Keratinocyte (primary cell): ENCODE results near the gene NRG3. TPM values are rescaled to one million over a fixed set of nuclear protein-coding genes. Genes with fewer than 3 reads are reported as not detected.

Experiments
- DNase-seq: peaks from one replicate; pipeline ENCODE4 v3.0.0-alpha.2; 2011; ENCODE audit warnings: low read depth, missing footprints, low spot score
- FAIRE-seq: peaks from 2 replicates; lab custom pipeline; 2011; peaks lifted over from hg19 to GRCh38; lab: Jason Lieb, UNC
- H2AFZ ChIP-seq: 2 replicates; pipeline ENCODE4 v1.6.0; 2012; ENCODE audit warnings: low read length, control low read depth, inconsistent platforms; ENCODE audit not compliant: control insufficient read depth
- H3K27ac ChIP-seq: 2 replicates; pipeline ENCODE4 v1.5.1; 2011; ENCODE audit warnings: low read length; ENCODE audit not compliant: control insufficient read depth, insufficient read depth
- H3K27me3 ChIP-seq: 3 replicates; pipeline ENCODE4 v1.6.0; 2011; ENCODE audit warnings: low read length; ENCODE audit not compliant: control insufficient read depth, insufficient read depth; ENCODE audit errors: extremely low read depth
- H3K36me3 ChIP-seq, 2 experiments: 2 replicates in 1 of 2; 3 replicates in 1 of 2; pipeline ENCODE4 v1.5.1; 2011; ENCODE audit warnings: low read length in 2 of 2, mild to moderate bottlenecking in 1 of 2; ENCODE audit not compliant: control insufficient read depth in 2 of 2, insufficient read depth in 2 of 2; ENCODE audit errors: extremely low read depth in 1 of 2
- H3K4me1 ChIP-seq: 3 replicates; pipeline ENCODE4 v1.5.1; 2011; ENCODE audit warnings: low read length; ENCODE audit not compliant: control insufficient read depth, insufficient read depth; ENCODE audit errors: extremely low read depth
- H3K4me2 ChIP-seq: 3 replicates; pipeline ENCODE4 v1.6.0; 2011; ENCODE audit warnings: low read depth, low read length; ENCODE audit not compliant: control insufficient read depth, insufficient read depth; ENCODE audit errors: extremely low read depth
- H3K4me3 ChIP-seq, 3 experiments: fragments of 200-600 bp in 1 of 3; sonication (generic) in 1 of 3; 2 replicates in 2 of 3; 3 replicates in 1 of 3; pipeline ENCODE4 v1.5.1; 2011 to 2016; ENCODE audit warnings: low read length in 3 of 3, mild to moderate bottlenecking in 3 of 3, control low read depth in 2 of 3, inconsistent platforms in 1 of 3, low read depth in 1 of 3, mixed read lengths in 1 of 3, mixed run types in 1 of 3, moderate library complexity in 1 of 3; ENCODE audit not compliant: control insufficient read depth in 2 of 3, insufficient read depth in 2 of 3; ENCODE audit errors: extremely low read depth in 1 of 3
- H3K79me2 ChIP-seq: 2 replicates; pipeline ENCODE4 v1.6.0; 2012; ENCODE audit warnings: low read length; ENCODE audit not compliant: control insufficient read depth, insufficient read depth
- H3K9ac ChIP-seq: 3 replicates; pipeline ENCODE4 v1.6.0; 2011; ENCODE audit warnings: low read length; ENCODE audit not compliant: control insufficient read depth, insufficient read depth; ENCODE audit errors: extremely low read depth
- H3K9me1 ChIP-seq: 3 replicates; pipeline ENCODE4 v1.6.0; 2011; ENCODE audit warnings: low read length; ENCODE audit not compliant: control insufficient read depth, insufficient read depth; ENCODE audit errors: extremely low read depth
- H3K9me3 ChIP-seq: 2 replicates; pipeline ENCODE4 v1.5.1; 2012; ENCODE audit warnings: low read depth, low read length; ENCODE audit not compliant: control insufficient read depth
- H4K20me1 ChIP-seq: 3 replicates; pipeline ENCODE4 v1.6.0; 2011; ENCODE audit warnings: low read length; ENCODE audit not compliant: control insufficient read depth, insufficient read depth; ENCODE audit errors: extremely low read depth
- EZH2 ChIP-seq: IDR thresholded peaks from one replicate; pipeline ENCODE4 v1.6.1; 2012; ENCODE audit warnings: inconsistent platforms, mild to moderate bottlenecking, low read length, moderate library complexity
- dilution Hi-C: fragments of 300-500 bp; cut with MboI; formaldehyde crosslinking; loops from one replicate; pipeline ENCODE4 v1.7.0; 2020; ENCODE audit warnings: low sequenced_read_pairs; ENCODE audit not compliant: extremely low pct_ligation_motif_present
- polyA plus RNA-seq, 5 experiments: library from polyadenylated mRNA; depleted of rRNA in 3 of 5; stranded (reverse) in 3 of 5; stranded (forward) in 1 of 5; unstranded in 1 of 5; fragments of >200 nt; gene quantifications; 1 replicate in 1 of 5; 2 replicates in 3 of 5; 3 replicates in 1 of 5; pipeline versions ENCODE4 v1.2.1 to v1.2.3, GENCODE V29; 2011 to 2012; ENCODE audit warnings: missing spikeins in 2 of 5, low read depth in 1 of 5, low replicate concordance in 1 of 5
- TF ChIP-seq, protein P1 (sequence below), 3 experiments: IDR thresholded peaks in 1 of 3; conservative IDR thresholded peaks in 1 of 3; optimal IDR thresholded peaks in 1 of 3; 2 replicates in 2 of 3; 3 replicates in 1 of 3; pipeline versions ENCODE3 to v1.5.1; 2011; ENCODE audit warnings: low read length in 3 of 3, mild to moderate bottlenecking in 3 of 3, moderate library complexity in 2 of 3, control low read depth in 1 of 3, inconsistent platforms in 1 of 3; ENCODE audit not compliant: insufficient read depth in 2 of 3; ENCODE audit errors: extremely low read depth in 1 of 3

Gene NRG3
- polyA plus RNA-seq, 1 donor (not counting 4 experiments of a cell fraction or from before 2014, with no cell fraction given), result not detected

DNA sequence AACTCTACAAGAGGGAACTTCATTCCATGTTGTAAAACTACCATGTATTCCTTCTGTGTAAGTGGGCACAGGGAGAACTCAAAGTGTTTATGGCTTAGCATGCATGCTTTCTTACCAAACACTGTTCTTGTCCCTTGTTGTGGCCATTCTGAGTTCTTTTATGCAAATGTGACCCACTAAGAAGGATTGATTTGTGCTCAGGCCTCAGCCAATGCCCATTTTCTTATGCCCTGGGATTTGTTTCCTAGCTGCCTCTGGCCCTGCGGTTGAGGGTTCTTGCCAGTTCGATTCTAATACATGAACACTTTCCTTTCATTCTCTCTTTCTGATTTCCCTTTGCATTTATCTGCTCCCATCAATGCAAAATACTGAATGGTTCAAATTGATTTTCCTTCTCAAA lies 316.7 kb downstream of the NRG3 start:
- dilution Hi-C loops, result no loop called here
- H3K4me1 ChIP-seq, result no peaks in the 10 kb centered on the region
- H3K4me3 ChIP-seq, result no peak overlapping the region
- H3K36me3 ChIP-seq, result no peaks in the 10 kb centered on the region
- H3K9me1 ChIP-seq, result no peaks in the 10 kb centered on the region
- H3K9ac ChIP-seq, result no peak overlapping the region
- no peak overlapping the region for H3K4me2 ChIP-seq
- H2AFZ ChIP-seq, result no peak overlapping the region
- FAIRE-seq (no peak), DNase-seq (no peak)
- no peaks in the 10 kb centered on the region for H3K79me2 ChIP-seq
- no peaks in the 10 kb centered on the region for H3K27me3 ChIP-seq
- H3K27ac ChIP-seq, result no peak overlapping the region
- H4K20me1 ChIP-seq, result no peaks in the 10 kb centered on the region
- no peak for TF ChIP-seq EZH2
- TF ChIP-seq, protein P1, sequence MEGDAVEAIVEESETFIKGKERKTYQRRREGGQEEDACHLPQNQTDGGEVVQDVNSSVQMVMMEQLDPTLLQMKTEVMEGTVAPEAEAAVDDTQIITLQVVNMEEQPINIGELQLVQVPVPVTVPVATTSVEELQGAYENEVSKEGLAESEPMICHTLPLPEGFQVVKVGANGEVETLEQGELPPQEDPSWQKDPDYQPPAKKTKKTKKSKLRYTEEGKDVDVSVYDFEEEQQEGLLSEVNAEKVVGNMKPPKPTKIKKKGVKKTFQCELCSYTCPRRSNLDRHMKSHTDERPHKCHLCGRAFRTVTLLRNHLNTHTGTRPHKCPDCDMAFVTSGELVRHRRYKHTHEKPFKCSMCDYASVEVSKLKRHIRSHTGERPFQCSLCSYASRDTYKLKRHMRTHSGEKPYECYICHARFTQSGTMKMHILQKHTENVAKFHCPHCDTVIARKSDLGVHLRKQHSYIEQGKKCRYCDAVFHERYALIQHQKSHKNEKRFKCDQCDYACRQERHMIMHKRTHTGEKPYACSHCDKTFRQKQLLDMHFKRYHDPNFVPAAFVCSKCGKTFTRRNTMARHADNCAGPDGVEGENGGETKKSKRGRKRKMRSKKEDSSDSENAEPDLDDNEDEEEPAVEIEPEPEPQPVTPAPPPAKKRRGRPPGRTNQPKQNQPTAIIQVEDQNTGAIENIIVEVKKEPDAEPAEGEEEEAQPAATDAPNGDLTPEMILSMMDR (optimal IDR thresholded peaks at IDR 0.05 in 1 of 3, IDR thresholded peaks at IDR 0.05 in 1 of 3, conservative IDR thresholded peaks at IDR 0.05 in 1 of 3; ENCODE audit: extremely low read depth in 1 of 3, insufficient read depth in 2 of 3, low read length in 3 of 3), result no peak
- no peaks in the 10 kb centered on the region for H3K9me3 ChIP-seq

DNA sequence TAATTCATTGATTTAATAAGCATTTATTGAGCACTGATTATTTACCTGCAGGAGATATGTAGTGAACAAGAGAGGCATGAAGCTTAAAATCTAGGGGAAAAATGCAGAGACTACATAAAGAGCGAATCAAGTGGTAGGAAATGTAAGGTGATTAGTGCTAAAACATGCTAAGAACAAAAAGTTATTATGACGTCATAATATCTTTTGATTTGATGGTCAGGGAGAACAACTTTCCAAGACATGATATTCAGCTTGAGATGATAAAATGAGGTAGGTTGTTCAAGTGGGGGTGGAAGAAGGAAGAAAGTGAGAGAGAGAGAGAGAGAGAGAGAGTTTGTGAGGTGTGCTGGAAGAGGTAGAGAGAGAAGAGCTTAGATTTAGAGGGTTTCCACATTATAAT lies 317.7 kb downstream of the NRG3 start:
- no peak for FAIRE-seq

More for the DNA sequence above, 317.7 kb downstream of the NRG3 start:
- no peaks in the 10 kb centered on the region for H3K4me1 ChIP-seq
- H3K27me3 ChIP-seq, result no peaks in the 10 kb centered on the region
- H3K4me2 ChIP-seq, result no peak overlapping the region
- no peaks in the 10 kb centered on the region for H3K9me3 ChIP-seq
- no peak overlapping the region for H2AFZ ChIP-seq
- no peaks in the 10 kb centered on the region for H3K36me3 ChIP-seq
- TF ChIP-seq, protein P1 (optimal IDR thresholded peaks at IDR 0.05 in 1 of 3, IDR thresholded peaks at IDR 0.05 in 1 of 3, conservative IDR thresholded peaks at IDR 0.05 in 1 of 3; ENCODE audit: extremely low read depth in 1 of 3, insufficient read depth in 2 of 3, low read length in 3 of 3), result no peak
- no peak for TF ChIP-seq EZH2
- no peak for DNase-seq
- no peak overlapping the region for H3K4me3 ChIP-seq
- H3K79me2 ChIP-seq, result no peaks in the 10 kb centered on the region
- dilution Hi-C loops, result no loop called here
- no peak overlapping the region for H3K27ac ChIP-seq
- H4K20me1 ChIP-seq, result no peaks in the 10 kb centered on the region
- no peak overlapping the region for H3K9ac ChIP-seq
- H3K9me1 ChIP-seq, result no peaks in the 10 kb centered on the region
